ENCODE data around the gene ATP6V1B1.

GRCh38 chr2:70898363-70899240, 37.1 kb upstream of the ATP6V1B1 start:
- TF ChIP-seq CTCF (IDR thresholded peaks at IDR 0.05) (no peak), ZFX (IDR thresholded peaks at IDR 0.05; ENCODE audit: borderline replicate concordance) (no peak)
